Measurements from ENCODE around the gene KCTD10. TPM values are rescaled to one million over a fixed set of nuclear protein-coding genes. Genes with fewer than 3 reads are reported as not detected.

Gene KCTD10
- total RNA-seq, 4 donors from 2014 or later = 67.2 to 126 (median 79.5) TPM

DNA sequence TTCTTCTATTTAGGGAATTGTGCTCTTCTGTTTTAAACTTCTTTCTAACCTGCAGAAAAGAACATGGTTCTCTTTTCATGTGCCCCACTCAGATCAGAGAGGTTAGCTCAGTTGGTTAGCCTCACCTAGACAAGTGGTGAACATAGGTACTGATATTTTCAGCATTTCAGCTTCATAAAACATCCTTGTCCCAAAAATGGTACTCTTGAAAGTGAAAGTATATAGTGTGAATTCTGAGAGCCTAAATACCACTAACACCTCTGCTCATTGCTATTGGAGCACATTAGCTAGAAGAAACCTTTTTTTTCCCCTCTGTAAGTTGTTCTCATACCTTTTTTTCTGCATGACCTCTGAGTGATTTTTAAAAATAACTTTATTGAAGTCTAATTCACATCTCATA, 17.9 kb upstream of the KCTD10 start:
- H3K27me3 ChIP-seq = no peaks in the 10 kb centered on the region
- H3K4me3 ChIP-seq = no peak overlapping the region
- H3K9me3 ChIP-seq = no peaks in the 10 kb centered on the region
- in situ Hi-C loops (cut with MboI; ENCODE audit: low pct_ligation_motif_present in 1 of 4, low pct_unique_long_range_greater_than_20kb in 1 of 4, low sequenced_read_pairs in 3 of 4) = no loop called here
- peaks cover 0 to 68% (median 34%) of the 10 kb centered on the region in 4 donors for H3K36me3 ChIP-seq
- DNase-seq = no peak
- no peaks in the 10 kb centered on the region for H3K4me1 ChIP-seq
- intact Hi-C loops (cut with DNase I; ENCODE audit: low total_unique reads) = no loop called here
- TF ChIP-seq, protein P1, sequence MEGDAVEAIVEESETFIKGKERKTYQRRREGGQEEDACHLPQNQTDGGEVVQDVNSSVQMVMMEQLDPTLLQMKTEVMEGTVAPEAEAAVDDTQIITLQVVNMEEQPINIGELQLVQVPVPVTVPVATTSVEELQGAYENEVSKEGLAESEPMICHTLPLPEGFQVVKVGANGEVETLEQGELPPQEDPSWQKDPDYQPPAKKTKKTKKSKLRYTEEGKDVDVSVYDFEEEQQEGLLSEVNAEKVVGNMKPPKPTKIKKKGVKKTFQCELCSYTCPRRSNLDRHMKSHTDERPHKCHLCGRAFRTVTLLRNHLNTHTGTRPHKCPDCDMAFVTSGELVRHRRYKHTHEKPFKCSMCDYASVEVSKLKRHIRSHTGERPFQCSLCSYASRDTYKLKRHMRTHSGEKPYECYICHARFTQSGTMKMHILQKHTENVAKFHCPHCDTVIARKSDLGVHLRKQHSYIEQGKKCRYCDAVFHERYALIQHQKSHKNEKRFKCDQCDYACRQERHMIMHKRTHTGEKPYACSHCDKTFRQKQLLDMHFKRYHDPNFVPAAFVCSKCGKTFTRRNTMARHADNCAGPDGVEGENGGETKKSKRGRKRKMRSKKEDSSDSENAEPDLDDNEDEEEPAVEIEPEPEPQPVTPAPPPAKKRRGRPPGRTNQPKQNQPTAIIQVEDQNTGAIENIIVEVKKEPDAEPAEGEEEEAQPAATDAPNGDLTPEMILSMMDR (IDR thresholded peaks at IDR 0.05) = no peak
- TF ChIP-seq POLR2AphosphoS5 (IDR thresholded peaks at IDR 0.05) (no peak), POLR2A (IDR thresholded peaks at IDR 0.05) (no peak), EP300 (IDR thresholded peaks at IDR 0.05; ENCODE audit: low read depth) (no peak)
- H3K27ac ChIP-seq = no peak overlapping the region

DNA sequence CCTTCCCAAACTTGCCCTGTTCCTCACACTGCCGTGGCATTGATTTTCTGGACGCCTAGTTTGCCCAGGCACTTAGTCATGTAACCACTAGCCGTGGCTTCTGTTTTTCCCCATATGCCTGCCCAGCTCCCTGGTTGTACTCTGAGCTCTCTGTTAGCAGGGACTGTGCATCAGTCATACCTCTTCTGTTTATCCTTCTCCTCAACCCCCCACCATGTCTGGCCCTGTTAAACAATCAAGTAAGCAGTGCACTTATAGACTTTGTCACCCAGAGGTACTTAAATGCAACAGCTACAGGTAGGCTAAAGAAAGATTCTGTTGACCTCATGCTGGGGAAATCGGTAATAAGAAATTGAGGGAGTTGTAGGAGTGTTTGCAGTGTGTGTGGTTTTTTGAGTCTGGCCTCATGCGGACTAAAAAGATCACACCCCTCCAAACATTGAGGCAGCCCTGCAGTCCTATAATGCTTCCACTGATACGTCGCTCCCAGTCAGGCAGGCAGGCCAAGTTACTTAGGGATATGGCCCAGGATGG, 17.3 kb upstream of the KCTD10 start:
- no peak for DNase-seq
- no peaks in the 10 kb centered on the region for H3K4me1 ChIP-seq
- H3K9me3 ChIP-seq = no peaks in the 10 kb centered on the region
- H3K36me3 ChIP-seq = peaks cover 0 to 68% (median 34%) of the 10 kb centered on the region in 4 donors
- H3K27me3 ChIP-seq = no peaks in the 10 kb centered on the region
- no peak overlapping the region for H3K4me3 ChIP-seq
- intact Hi-C loops (cut with DNase I; ENCODE audit: low total_unique reads) = no loop called here
- H3K27ac ChIP-seq = no peak overlapping the region
- WGBS, 2 donors (ENCODE audit: low coverage in 1 of 2) = 88 to 92% methylated on average over 5 to 7 of the region's 7 CpGs
- TF ChIP-seq, protein P1 (IDR thresholded peaks at IDR 0.05) = no peak
- no peak for TF ChIP-seq POLR2A (IDR thresholded peaks at IDR 0.05)
- TF ChIP-seq EP300 (IDR thresholded peaks at IDR 0.05; ENCODE audit: low read depth) = no peak
- no peak for TF ChIP-seq POLR2AphosphoS5 (IDR thresholded peaks at IDR 0.05)
- in situ Hi-C loops (cut with MboI; ENCODE audit: low pct_ligation_motif_present in 1 of 4, low pct_unique_long_range_greater_than_20kb in 1 of 4, low sequenced_read_pairs in 3 of 4) = no loop called here

DNA sequence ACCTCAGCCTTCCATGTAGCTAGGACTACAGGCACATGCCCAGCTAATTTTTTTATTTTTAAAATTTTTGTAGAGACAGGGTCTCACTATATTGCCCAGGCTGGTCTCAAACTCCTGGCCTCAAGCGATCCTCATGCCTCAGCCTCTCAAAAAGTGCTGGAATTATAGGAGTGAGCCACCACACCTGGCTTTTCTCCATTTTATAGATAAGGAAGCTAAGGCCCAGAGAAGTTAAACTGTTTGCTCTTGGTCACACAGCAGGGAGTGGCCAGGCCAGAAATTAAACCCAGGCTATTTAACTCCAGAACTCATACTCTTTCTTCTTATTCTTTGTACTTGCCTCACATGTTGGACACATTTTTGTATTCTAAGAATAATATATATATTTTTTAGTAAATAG, 16.8 kb upstream of the KCTD10 start:
- DNase-seq = no peak
- in situ Hi-C loops (cut with MboI; ENCODE audit: low pct_ligation_motif_present in 1 of 4, low pct_unique_long_range_greater_than_20kb in 1 of 4, low sequenced_read_pairs in 3 of 4) (no loop called here), intact Hi-C loops (cut with DNase I; ENCODE audit: low total_unique reads) (no loop called here)
- WGBS, 2 donors (ENCODE audit: low coverage in 1 of 2) = 93% methylated on average over 1 of the region's 1 CpG; no CpG with 5 or more reads in 1 of the 2 donors
- no peaks in the 10 kb centered on the region for H3K27me3 ChIP-seq
- H3K36me3 ChIP-seq = peaks cover 1 to 68% (median 34%) of the 10 kb centered on the region in 4 donors
- TF ChIP-seq POLR2AphosphoS5 (IDR thresholded peaks at IDR 0.05) (no peak), EP300 (IDR thresholded peaks at IDR 0.05; ENCODE audit: low read depth) (no peak), POLR2A (IDR thresholded peaks at IDR 0.05) (no peak)
- TF ChIP-seq, protein P1 (IDR thresholded peaks at IDR 0.05) = no peak
- no peak overlapping the region for H3K27ac ChIP-seq
- no peaks in the 10 kb centered on the region for H3K9me3 ChIP-seq
- no peak overlapping the region for H3K4me3 ChIP-seq
- H3K4me1 ChIP-seq = no peaks in the 10 kb centered on the region

DNA sequence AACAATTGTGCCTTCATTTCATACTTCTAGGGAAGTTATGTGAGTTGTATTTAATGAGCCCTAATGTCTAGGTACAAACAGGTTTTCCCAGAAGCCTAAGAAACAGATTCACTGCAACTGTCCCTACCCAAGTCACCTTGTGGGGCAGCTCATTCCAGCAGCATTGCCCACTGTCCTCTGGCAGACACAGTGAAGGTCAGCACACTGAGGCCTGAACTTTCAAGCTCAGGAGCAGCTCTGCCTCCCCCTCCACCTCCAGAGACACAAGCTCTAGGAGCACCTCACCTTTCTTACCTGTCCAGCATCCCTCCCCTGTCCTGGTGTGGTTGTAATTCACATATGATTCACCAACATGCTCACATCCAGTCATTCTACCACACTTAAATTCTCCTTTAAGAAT, 16.0 kb upstream of the KCTD10 start:
- Histone ChIP-seq H3K27me3 (no peaks in the 10 kb centered on the region), H3K9me3 (no peaks in the 10 kb centered on the region), H3K36me3 (peaks cover 0 to 68% (median 35%) of the 10 kb centered on the region in 4 donors), H3K4me3 (no peak overlapping the region), H3K4me1 (no peaks in the 10 kb centered on the region), H3K27ac (no peak overlapping the region)
- in situ Hi-C loops (cut with MboI; ENCODE audit: low pct_ligation_motif_present in 1 of 4, low pct_unique_long_range_greater_than_20kb in 1 of 4, low sequenced_read_pairs in 3 of 4) (no loop called here), intact Hi-C loops (cut with DNase I; ENCODE audit: low total_unique reads) (no loop called here)
- TF ChIP-seq EP300 (IDR thresholded peaks at IDR 0.05; ENCODE audit: low read depth) (no peak), POLR2A (IDR thresholded peaks at IDR 0.05) (no peak), POLR2AphosphoS5 (IDR thresholded peaks at IDR 0.05) (no peak)
- TF ChIP-seq, protein P1 (IDR thresholded peaks at IDR 0.05) = no peak
- no peak for DNase-seq

Measured in transverse colon (tissue), 4 donors.